DMS 273 treated with DMSO at 0.1 percent for 48 hours (cell line): Measurements from ENCODE around the gene SH3RF2.
"Not testable (repeated sequence)": the region's sequence is repeated elsewhere in the genome, so short reads cannot be mapped to it uniquely, and the experiment has no call there.

Source experiments
- DNase-seq: peaks from one replicate; lab custom pipeline; 2025; lab: John Stamatoyannopoulos, UW

SH3RF2 gene

DNA sequence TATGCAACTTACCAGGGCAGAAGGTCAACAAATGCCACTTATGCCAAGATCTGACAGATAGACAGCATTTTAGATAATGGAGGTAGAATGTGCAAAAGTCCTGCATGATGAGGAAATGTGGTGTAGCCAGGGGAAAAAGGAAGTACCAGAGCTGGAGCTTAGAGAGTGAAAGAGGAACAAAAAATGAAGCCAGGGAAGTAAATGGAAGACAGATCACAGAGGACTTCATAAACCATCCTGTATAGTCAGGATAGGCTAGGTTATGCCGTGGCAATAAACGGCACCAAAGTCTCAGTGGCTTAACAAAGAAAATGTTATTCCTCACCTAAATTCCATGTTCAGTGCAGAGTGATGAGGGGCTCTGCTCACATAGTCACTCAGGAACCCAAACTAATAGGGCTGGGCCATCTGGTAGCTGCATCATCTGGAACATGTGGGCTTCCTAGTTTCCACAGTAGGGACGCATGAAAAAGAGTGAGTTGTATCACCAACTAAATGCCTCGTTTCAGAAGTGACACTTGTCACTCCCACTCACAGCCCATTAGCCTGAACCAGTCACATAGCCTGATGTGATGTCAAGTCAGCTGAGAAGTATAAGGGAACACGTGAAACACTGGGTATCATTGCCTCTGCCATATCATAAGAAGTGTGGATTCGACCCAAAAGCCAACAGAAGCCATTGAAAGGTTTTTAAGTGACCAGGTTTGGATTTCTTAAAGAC is 70.3 kb downstream of the SH3RF2 start:
- no peak for DNase-seq

DNA sequence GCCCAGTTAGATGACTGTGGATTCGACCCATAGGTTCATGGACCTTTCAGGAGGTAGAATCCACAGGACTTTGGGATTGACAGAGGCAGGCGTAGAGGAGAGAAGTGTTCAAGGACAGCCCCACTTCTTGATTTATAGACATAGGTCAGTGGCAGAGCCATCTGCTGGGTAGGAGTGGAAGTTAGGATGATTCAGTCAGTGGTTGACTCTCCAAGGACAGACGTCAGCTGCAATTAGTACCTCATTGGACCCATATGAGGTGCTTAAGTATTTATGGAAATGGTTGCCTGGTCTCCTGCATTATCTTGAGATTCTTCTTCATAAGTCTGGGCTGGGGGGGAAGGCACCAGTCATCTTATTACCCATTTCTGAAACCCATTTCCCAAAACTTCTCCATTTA is 70.9 kb downstream of the SH3RF2 start:
- no peak for DNase-seq

DNA sequence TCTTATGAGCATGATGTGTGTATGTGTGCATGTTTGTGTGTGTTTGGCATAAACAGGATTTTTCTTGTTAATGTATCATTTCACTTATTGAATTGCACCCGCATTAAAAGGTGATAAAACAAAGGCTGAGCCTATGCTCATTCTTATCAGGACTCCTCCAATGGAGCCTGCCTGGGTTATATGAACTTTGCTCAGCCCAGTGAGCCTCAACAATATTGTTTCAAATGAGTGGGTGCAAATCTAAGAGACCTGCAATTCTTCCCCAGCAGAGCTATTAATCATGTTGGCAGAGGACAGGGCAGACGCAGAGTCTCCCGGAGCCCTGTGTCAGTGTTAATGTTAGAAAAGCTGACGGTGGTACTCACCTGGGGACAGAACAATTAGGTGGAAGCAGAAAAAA is 71.6 kb downstream of the SH3RF2 start:
- DNase-seq: no peak

DNA sequence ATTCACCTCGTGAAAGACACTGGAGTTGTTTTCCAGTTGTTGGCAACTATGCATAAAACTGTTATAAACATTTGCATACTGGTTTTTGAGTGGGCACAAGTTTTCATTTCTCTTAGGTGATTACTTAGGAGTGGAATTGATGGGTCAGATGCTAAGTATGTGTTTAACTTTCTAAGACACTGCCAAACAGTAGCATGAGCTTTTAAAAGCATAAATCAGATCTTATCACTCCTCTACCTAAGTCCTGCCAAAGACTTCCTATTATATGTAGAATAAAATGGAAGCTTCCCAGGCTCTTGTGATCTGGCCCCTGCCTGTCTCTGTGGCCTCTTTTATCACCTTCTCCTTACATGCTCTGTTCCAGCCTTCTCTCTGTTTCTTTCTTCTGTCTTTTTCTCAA is 72.6 kb downstream of the SH3RF2 start:
- no peak for DNase-seq

DNA sequence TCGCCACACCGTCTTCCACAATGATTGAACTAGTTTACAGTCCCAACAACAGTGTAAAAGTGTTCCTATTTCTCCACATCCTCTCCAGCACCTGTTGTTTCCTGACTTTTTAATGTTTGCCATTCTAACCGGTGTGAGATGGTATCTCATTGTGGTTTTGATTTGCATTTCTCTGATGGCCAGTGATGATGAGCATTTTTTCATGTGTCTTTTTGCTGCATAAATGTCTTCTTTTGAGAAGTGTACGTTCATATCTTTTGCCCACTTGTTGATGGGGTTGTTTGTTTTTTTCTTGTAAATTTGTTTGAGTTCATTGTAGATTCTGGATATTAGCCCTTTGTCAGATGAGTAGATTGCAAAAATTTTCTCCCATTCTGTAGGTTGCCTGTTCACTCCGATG is 74.1 kb downstream of the SH3RF2 start:
- DNase-seq: not testable (repeated sequence)

- no peak for DNase-seq
These were observed 77.4 kb downstream of the SH3RF2 start for GRCh38 chr5:146013761-146014160.

- DNase-seq: no peak
These were observed 78.6 kb downstream of the SH3RF2 start for GRCh38 chr5:146015001-146015400.

GRCh38 chr5:146016764-146017484 is 80.5 kb downstream of the SH3RF2 start:
- no peak for DNase-seq

DNA sequence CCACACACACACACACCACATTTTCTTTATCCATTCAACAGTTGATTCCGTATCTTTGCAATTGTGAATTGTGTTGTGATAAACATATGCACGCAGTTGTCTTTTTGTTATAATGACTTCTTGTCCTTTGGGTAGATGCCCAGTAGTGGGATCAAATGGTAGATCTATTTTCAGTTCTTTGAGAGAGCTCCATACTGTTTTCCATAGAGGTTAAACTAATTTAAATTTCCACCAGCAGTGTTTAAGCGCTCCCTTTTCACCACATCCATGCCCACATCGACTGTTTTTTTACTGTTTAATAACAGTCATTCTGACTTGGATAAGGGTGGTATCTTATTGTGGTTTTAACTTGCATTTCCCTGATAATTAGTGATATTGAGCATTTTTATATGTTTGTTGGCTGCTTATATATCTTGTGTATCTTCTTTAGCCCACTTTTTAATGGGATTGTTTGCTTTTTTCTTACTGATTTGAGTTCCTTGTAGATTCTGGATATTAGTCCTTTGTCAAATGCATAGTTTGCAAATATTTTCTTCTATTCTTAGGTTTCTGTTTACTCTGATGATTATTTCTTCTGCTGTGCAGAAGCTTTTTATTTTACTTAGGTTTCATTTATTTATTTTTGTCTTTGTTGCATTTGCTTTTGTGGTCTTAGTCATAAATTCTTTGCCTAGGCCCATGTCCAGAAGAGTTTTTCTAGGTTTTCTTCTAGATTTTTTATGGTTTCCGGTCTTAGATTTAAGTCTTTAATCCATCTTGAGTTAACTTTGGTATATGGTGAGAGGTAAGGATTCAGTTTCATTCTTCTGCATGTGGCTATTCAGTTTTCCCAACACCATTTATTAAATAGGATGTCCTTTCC is 82.4 kb downstream of the SH3RF2 start:
- no peak for DNase-seq

DNA sequence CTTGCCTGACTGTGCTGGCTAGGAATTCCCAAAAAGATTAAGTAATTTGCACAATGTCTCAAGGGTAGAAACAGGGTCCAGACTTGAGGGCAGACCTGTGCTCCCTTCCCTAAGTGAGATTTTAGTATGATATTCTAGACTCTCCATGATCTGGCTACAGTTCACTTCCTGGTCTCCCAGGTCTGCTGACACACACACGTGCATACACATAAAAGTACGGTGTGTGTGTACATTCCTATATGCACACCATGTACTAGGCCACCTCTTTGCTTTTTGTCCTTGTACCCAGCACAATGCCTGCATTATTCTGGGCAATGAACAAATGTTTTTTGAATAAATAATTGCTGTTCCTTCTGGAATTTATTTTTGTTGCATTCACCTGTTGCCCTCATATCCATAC is 83.7 kb downstream of the SH3RF2 start:
- no peak for DNase-seq

GRCh38 chr5:146024034-146024433 is 87.7 kb downstream of the SH3RF2 start:
- no peak for DNase-seq

DNA sequence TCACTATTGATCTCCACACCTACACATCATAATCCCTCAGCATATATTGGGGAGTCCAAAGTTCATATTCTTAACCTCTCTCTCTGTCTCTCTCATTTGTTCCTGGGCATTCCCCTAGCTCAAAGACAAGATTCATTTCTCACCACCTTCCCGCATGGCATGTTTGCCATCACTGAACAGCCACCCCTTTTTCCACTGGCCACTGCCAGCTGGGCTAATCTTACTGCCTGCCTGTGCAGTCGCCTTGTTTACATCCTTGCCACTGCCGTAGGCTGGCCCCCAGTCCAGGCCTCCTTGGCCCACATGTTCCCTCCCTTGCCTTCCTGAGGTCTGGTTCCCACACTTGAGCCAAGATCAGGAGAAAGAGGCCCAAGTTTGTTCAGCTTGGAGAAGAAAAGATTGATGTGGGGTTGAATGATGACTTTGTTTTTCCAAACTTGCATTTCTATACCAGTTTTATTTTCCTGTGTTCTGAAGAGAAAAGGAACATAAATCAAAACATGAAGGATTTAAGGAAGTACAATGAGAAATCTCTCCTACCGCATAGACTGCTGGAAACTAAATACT is 88.8 kb downstream of the SH3RF2 start:
- DNase-seq: no peak

- DNase-seq: no peak
These were observed 89.3 kb downstream of the SH3RF2 start for GRCh38 chr5:146025681-146026080.

GRCh38 chr5:146026307-146027010 is 90.1 kb downstream of the SH3RF2 start:
- no peak for DNase-seq

- no peak for DNase-seq
These were observed 91.4 kb downstream of the SH3RF2 start for GRCh38 chr5:146027751-146028150.

GRCh38 chr5:146032911-146033310 is 96.5 kb downstream of the SH3RF2 start:
- DNase-seq: no peak

- no peak for DNase-seq
These were observed 97.7 kb downstream of the SH3RF2 start for GRCh38 chr5:146034127-146034526.

- DNase-seq: no peak
These were observed 98.2 kb downstream of the SH3RF2 start for GRCh38 chr5:146034605-146035004.

- no peak for DNase-seq
These were observed 103.0 kb downstream of the SH3RF2 start for GRCh38 chr5:146039420-146039819.

- no peak for DNase-seq
These were observed 104.1 kb downstream of the SH3RF2 start for GRCh38 chr5:146040527-146040926.

GRCh38 chr5:146041180-146041789 is 104.9 kb downstream of the SH3RF2 start:
- DNase-seq: no peak
